Body of pancreas (tissue), 4 donors: ENCODE results near the gene RAD51C. TPM values are rescaled to one million over a fixed set of nuclear protein-coding genes. Genes with fewer than 3 reads are reported as not detected.
"Not testable (repeated sequence)": the region's sequence is repeated elsewhere in the genome, so short reads cannot be mapped to it uniquely, and the experiment has no call there.

Experiments
- ATAC-seq: fragments of 150-250 bp; one replicate; pipeline ENCODE4 v1.9.1; 2016
- DNase-seq, 4 donors: peaks; one replicate each; pipeline ENCODE4 v3.0.0-alpha.2; 2019
- H3K27ac ChIP-seq, 4 donors: fragments of 200-600 bp; sonication (generic); 1 replicate in 3 of 4; 2 replicates in 1 of 4; pipeline versions ENCODE4 v1.5.1 to v1.6.1; 2016 to 2019; ENCODE audit warnings: mild to moderate bottlenecking in 1 of 4, mixed read lengths in 1 of 4, moderate library complexity in 1 of 4
- H3K27me3 ChIP-seq, 2 donors: fragments of 200-600 bp; sonication (generic); one replicate each; pipeline ENCODE4 v1.6.0; 2016; ENCODE audit warnings: mild to moderate bottlenecking in 1 of 2
- H3K36me3 ChIP-seq, 2 donors: fragments of 200-600 bp; sonication (generic); replicated peaks in 1 of 2; 2 replicates each; pipeline ENCODE4 v1.5.1; 2016; ENCODE audit warnings: low read depth in 2 of 2; ENCODE audit not compliant: insufficient read depth in 1 of 2
- H3K4me1 ChIP-seq: fragments of 200-600 bp; sonication (generic); one replicate; pipeline ENCODE4 v1.6.0; 2016
- H3K4me3 ChIP-seq, 2 donors: fragments of 200-600 bp; sonication (generic); 1 replicate in 1 of 2; 2 replicates in 1 of 2; pipeline ENCODE4 v1.5.1; 2016 to 2019
- H3K9me3 ChIP-seq, 3 donors: fragments of 200-600 bp; sonication (generic); 1 replicate in 2 of 3; 2 replicates in 1 of 3; pipeline ENCODE4 v1.5.1; 2016
- CTCF ChIP-seq, 7 experiments: fragments of 450-650 bp in 4 of 7; fragments of 200-600 bp in 3 of 7; sonication (generic) in 3 of 7; IDR thresholded peaks; one replicate each; pipeline ENCODE4 v1.5.1; 2016 to 2019; ENCODE audit warnings: antibody characterized with exemption in 7 of 7
- POLR2A ChIP-seq, 3 donors: fragments of 450-650 bp; IDR thresholded peaks; one replicate each; pipeline ENCODE4 v1.6.1; 2016; ENCODE audit warnings: antibody characterized with exemption in 3 of 3, mild to moderate bottlenecking in 2 of 3
- WGBS, 2 donors: methylation state at CpG; one replicate each; pipeline ENCODE4 v1.1.5; 2017; 5-methylcytosine and 5-hydroxymethylcytosine counted together
- intact Hi-C: fragments of 100-400 bp; cut with DNase I; formaldehyde crosslinking; loops from one replicate; pipeline ENCODE4 v1.15.1; 2023
- total RNA-seq, 2 donors: library from RNA; depleted of rRNA; stranded (reverse); fragments of >200 nt; gene quantifications; one replicate each; pipeline ENCODE4 v1.1.0, GENCODE V29; 2016

RAD51C gene
- total RNA-seq, 2 donors from 2014 or later, result 3.3 to 13.2 TPM

GRCh38 chr17:58680038-58680369, 12.4 kb upstream of the RAD51C start:
- intact Hi-C loops, result no loop called here
- H3K4me1 ChIP-seq, result no peaks in the 10 kb centered on the region
- no peak overlapping the region for H3K4me3 ChIP-seq
- DNase-seq, result no peak
- no peaks in the 10 kb centered on the region for H3K27me3 ChIP-seq
- no peak for ATAC-seq
- TF ChIP-seq POLR2A (IDR thresholded peaks at IDR 0.05) (no peak), CTCF (IDR thresholded peaks at IDR 0.05) (no peak)
- no peak overlapping the region for H3K27ac ChIP-seq
- 84 to 89% methylated on average over 6 of the region's 6 CpGs for WGBS, 2 donors
- no peaks in the 10 kb centered on the region for H3K36me3 ChIP-seq
- no peaks in the 10 kb centered on the region for H3K9me3 ChIP-seq

- Histone ChIP-seq H3K27ac (no peak overlapping the region), H3K9me3 (no peaks in the 10 kb centered on the region), H3K4me3 (no peak overlapping the region), H3K36me3 (no peaks in the 10 kb centered on the region), H3K4me1 (no peaks in the 10 kb centered on the region), H3K27me3 (no peaks in the 10 kb centered on the region)
- ATAC-seq (no peak), DNase-seq (no peak)
- intact Hi-C loops, result no loop called here
- no peak for TF ChIP-seq CTCF (IDR thresholded peaks at IDR 0.05)
- no peak for TF ChIP-seq POLR2A (IDR thresholded peaks at IDR 0.05)
- WGBS, 2 donors, result 74 to 78% methylated on average over 9 to 10 of the region's 10 CpGs
These were observed 8.4 kb upstream of the RAD51C start for GRCh38 chr17:58684003-58684402.

- intact Hi-C loops, H3K9me3 ChIP-seq, DNase-seq: not testable (repeated sequence)
These were observed 7.9 kb upstream of the RAD51C start for GRCh38 chr17:58684462-58684861.

GRCh38 chr17:58686980-58687379, 5.4 kb upstream of the RAD51C start:
- intact Hi-C loops, result no loop called here
- Histone ChIP-seq H3K4me3 (no peak overlapping the region), H3K27ac (no peak overlapping the region), H3K4me1 (no peaks in the 10 kb centered on the region), H3K27me3 (no peaks in the 10 kb centered on the region), H3K36me3 (no peaks in the 10 kb centered on the region), H3K9me3 (no peaks in the 10 kb centered on the region)
- ATAC-seq (no peak), DNase-seq (no peak)
- TF ChIP-seq CTCF (IDR thresholded peaks at IDR 0.05), result no peak
- TF ChIP-seq POLR2A (IDR thresholded peaks at IDR 0.05), result no peak
- 42 to 60% methylated on average over 3 to 4 of the region's 4 CpGs for WGBS, 2 donors

More at GRCh38 chr17:58684462-58684861, 7.9 kb upstream of the RAD51C start:
- not testable (repeated sequence) for H3K36me3 ChIP-seq, H3K4me1 ChIP-seq, ATAC-seq, H3K4me3 ChIP-seq, H3K27ac ChIP-seq, H3K27me3 ChIP-seq
- 72 to 82% methylated on average over 6 of the region's 6 CpGs for WGBS, 2 donors

- DNase-seq, result no peak
- no peaks in the 10 kb centered on the region for H3K9me3 ChIP-seq
- no peak for TF ChIP-seq POLR2A (IDR thresholded peaks at IDR 0.05)
- no peak for TF ChIP-seq CTCF (IDR thresholded peaks at IDR 0.05)
- H3K36me3 ChIP-seq, result no peaks in the 10 kb centered on the region
- peaks cover 7% of the 10 kb centered on the region for H3K4me1 ChIP-seq
- WGBS, 2 donors, result 79% methylated on average over 2 of the region's 2 CpGs
- H3K27ac ChIP-seq, result no peak overlapping the region
- no peak overlapping the region for H3K4me3 ChIP-seq
- H3K27me3 ChIP-seq, result no peaks in the 10 kb centered on the region
- no peak for ATAC-seq
- intact Hi-C loops, result no loop called here
These were observed 3.9 kb upstream of the RAD51C start for GRCh38 chr17:58688521-58688920.

GRCh38 chr17:58690033-58690432, 2.4 kb upstream of the RAD51C start:
- H3K4me3 ChIP-seq, H3K27me3 ChIP-seq, H3K36me3 ChIP-seq, H3K9me3 ChIP-seq, intact Hi-C loops, ATAC-seq, H3K27ac ChIP-seq, DNase-seq: not testable (repeated sequence)
- WGBS, 2 donors, result 92 to 95% methylated on average over 7 of the region's 7 CpGs
- H3K4me1 ChIP-seq, result peaks cover 11% of the 10 kb centered on the region
